ENCODE data around the gene GJC2. TPM values are rescaled to one million over a fixed set of nuclear protein-coding genes. Genes with fewer than 3 reads are reported as not detected.
A peak's percentile ranks its signal among the peaks of the same experiment; 100 is the strongest.

The GJC2 gene
- total and polyA plus RNA-seq, 2 donors from 2014 or later = 0.73 to 6.0 TPM

DNA sequence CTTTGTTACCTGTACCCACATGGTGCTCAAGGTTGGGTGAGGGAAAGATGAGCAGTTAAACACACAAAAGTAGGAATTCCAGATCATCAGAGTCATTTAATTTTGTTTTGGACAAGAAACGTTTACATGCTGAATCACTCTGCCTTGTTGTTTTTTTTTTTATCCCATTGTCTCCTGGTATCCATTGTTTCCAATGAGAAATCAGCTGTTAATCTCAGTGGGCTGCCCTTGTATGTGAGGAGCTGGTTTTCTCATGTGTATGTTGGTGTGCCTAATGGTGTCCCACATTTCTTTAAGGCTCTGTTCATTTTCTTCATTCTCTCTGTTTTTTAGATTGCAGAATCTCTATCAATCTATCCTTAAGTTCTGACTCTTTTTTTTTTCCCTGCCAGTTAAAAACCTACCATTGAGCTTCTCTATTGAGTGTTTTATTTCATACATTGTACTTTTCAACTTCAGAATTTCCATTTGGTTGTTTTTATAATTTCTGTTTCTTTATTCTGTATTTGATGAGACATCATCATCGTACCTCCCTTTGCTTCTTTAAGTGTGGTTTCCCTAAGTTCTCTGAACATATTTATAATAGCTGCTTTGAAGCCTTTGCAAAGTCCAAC is 49.4 kb downstream of the GJC2 start:
- no peak for DNase-seq

DNA sequence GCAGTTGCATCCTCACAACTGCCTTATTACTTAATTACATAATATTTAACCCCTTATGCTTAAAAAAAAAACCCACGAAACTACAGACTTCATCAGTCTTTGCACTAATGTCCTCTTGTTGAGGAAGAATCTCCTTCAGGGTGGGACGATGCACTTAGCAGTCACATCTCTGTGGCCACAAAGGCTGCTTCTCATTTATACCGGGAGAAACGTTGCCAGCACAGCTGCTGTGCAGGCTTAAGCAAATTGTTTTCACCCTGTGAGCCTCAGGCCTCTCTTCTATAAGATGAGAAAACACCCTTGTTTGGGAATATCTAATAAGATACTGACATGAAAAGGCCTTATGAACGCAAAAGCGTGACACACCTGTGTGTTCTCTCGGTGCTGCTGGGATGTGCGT is 55.2 kb downstream of the GJC2 start:
- intact Hi-C loops (cut with DNase I) = no loop called here
- Histone ChIP-seq H3K4me3 (ENCODE audit: low read length in 3 of 3) (no peak overlapping the region), H3K9ac (ENCODE audit: low read length in 3 of 3) (no peak overlapping the region), H3K27ac (ENCODE audit: low read depth in 2 of 2, low read length in 2 of 2) (no peak overlapping the region), H3K9me3 (ENCODE audit: control insufficient read depth in 2 of 3, insufficient read depth in 1 of 3, low read length in 3 of 3) (no peaks in the 10 kb centered on the region), H3K36me3 (ENCODE audit: control insufficient read depth in 2 of 3, insufficient read depth in 3 of 3, low read length in 3 of 3) (no peaks in the 10 kb centered on the region), H3K4me1 (ENCODE audit: control insufficient read depth in 2 of 3, insufficient read depth in 2 of 3, low read depth in 1 of 3, low read length in 3 of 3) (peaks cover 0 to 3% (median 0%) of the 10 kb centered on the region in 3 donors), H3K27me3 (ENCODE audit: control insufficient read depth, insufficient read depth, low read length) (no peaks in the 10 kb centered on the region)
- FAIRE-seq (no peak), DNase-seq (peak in 1 of 5 donors; percentile 13)
- TF ChIP-seq, protein P1, sequence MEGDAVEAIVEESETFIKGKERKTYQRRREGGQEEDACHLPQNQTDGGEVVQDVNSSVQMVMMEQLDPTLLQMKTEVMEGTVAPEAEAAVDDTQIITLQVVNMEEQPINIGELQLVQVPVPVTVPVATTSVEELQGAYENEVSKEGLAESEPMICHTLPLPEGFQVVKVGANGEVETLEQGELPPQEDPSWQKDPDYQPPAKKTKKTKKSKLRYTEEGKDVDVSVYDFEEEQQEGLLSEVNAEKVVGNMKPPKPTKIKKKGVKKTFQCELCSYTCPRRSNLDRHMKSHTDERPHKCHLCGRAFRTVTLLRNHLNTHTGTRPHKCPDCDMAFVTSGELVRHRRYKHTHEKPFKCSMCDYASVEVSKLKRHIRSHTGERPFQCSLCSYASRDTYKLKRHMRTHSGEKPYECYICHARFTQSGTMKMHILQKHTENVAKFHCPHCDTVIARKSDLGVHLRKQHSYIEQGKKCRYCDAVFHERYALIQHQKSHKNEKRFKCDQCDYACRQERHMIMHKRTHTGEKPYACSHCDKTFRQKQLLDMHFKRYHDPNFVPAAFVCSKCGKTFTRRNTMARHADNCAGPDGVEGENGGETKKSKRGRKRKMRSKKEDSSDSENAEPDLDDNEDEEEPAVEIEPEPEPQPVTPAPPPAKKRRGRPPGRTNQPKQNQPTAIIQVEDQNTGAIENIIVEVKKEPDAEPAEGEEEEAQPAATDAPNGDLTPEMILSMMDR (IDR thresholded peaks at IDR 0.05; ENCODE audit: borderline replicate concordance, extremely low read depth, insufficient read depth) = no peak

More for the DNA sequence above, 49.4 kb downstream of the GJC2 start:
- intact Hi-C loops (cut with DNase I) = no loop called here
- Histone ChIP-seq H3K4me1 (ENCODE audit: control insufficient read depth in 2 of 3, insufficient read depth in 2 of 3, low read depth in 1 of 3, low read length in 3 of 3) (no peaks in the 10 kb centered on the region), H3K27me3 (ENCODE audit: control insufficient read depth, insufficient read depth, low read length) (no peaks in the 10 kb centered on the region), H3K27ac (ENCODE audit: low read depth in 2 of 2, low read length in 2 of 2) (no peak overlapping the region), H3K36me3 (ENCODE audit: control insufficient read depth in 2 of 3, insufficient read depth in 3 of 3, low read length in 3 of 3) (no peaks in the 10 kb centered on the region), H3K9me3 (ENCODE audit: control insufficient read depth in 2 of 3, insufficient read depth in 1 of 3, low read length in 3 of 3) (peaks cover 0 to 14% (median 0%) of the 10 kb centered on the region in 3 donors), H3K9ac (ENCODE audit: low read length in 3 of 3) (no peak overlapping the region), H3K4me3 (ENCODE audit: low read length in 3 of 3) (no peak overlapping the region)
- no peak for FAIRE-seq
- TF ChIP-seq, protein P1 (IDR thresholded peaks at IDR 0.05; ENCODE audit: borderline replicate concordance, extremely low read depth, insufficient read depth) = no peak

DNA sequence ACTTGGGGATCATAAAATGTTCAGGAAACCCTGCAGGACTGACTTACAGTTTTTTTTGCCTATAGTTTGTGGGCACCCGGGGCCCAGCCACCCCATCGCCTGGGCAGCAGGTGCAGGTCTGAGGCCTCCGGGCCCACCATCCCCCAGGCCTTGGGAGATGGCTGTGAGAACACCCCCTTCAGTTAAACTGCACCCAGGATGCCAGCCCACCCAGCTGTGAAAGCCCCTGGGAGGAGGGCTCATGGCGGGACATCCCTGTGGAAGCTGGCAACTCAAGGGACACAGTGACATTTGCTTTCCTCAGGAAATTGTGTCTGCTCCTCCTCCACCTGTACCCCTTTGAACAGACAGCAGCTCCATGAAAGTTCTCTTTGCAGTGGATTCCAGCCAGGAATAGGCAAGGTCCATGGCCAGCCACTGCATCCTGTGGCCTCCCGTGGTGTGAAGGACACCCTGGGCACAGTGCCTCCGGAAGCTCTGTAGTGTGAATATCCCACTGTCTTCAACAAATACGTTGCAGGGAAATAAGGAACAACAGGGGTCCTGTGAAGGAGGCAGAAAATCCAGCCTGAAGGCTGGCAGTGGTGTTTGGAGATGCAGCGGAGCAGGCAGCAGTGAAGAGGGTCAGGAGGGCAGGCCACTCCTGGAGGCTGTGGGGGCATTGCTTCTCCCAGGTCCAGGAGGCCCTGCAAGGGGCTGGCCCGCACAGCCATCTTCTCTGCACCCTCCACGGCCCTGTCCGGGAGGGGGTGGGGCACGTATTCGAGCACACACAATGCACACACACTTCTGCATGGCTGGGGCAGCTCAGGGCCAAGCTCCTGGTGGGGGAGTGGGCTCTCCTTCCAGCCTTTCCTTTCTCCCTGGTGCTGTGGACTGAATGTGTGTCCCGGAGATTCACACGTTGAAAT is 56.1 kb downstream of the GJC2 start:
- Histone ChIP-seq H3K9ac (ENCODE audit: low read length in 3 of 3) (no peak overlapping the region), H3K27me3 (ENCODE audit: control insufficient read depth, insufficient read depth, low read length) (no peaks in the 10 kb centered on the region), H3K27ac (ENCODE audit: low read depth in 2 of 2, low read length in 2 of 2) (no peak overlapping the region), H3K4me3 (ENCODE audit: low read length in 3 of 3) (no peak overlapping the region), H3K4me1 (ENCODE audit: control insufficient read depth in 2 of 3, insufficient read depth in 2 of 3, low read depth in 1 of 3, low read length in 3 of 3) (peaks cover 0 to 3% (median 0%) of the 10 kb centered on the region in 3 donors), H3K36me3 (ENCODE audit: control insufficient read depth in 2 of 3, insufficient read depth in 3 of 3, low read length in 3 of 3) (no peaks in the 10 kb centered on the region), H3K9me3 (ENCODE audit: control insufficient read depth in 2 of 3, insufficient read depth in 1 of 3, low read length in 3 of 3) (no peaks in the 10 kb centered on the region)
- no peak for FAIRE-seq
- DNase-seq = peak in 2 of 5 donors; percentile 21 to 55
- intact Hi-C loops (cut with DNase I) = no loop called here
- TF ChIP-seq, protein P1 (IDR thresholded peaks at IDR 0.05; ENCODE audit: borderline replicate concordance, extremely low read depth, insufficient read depth) = no peak
